ENCODE results near the gene CRAT.

The CRAT gene

DNA sequence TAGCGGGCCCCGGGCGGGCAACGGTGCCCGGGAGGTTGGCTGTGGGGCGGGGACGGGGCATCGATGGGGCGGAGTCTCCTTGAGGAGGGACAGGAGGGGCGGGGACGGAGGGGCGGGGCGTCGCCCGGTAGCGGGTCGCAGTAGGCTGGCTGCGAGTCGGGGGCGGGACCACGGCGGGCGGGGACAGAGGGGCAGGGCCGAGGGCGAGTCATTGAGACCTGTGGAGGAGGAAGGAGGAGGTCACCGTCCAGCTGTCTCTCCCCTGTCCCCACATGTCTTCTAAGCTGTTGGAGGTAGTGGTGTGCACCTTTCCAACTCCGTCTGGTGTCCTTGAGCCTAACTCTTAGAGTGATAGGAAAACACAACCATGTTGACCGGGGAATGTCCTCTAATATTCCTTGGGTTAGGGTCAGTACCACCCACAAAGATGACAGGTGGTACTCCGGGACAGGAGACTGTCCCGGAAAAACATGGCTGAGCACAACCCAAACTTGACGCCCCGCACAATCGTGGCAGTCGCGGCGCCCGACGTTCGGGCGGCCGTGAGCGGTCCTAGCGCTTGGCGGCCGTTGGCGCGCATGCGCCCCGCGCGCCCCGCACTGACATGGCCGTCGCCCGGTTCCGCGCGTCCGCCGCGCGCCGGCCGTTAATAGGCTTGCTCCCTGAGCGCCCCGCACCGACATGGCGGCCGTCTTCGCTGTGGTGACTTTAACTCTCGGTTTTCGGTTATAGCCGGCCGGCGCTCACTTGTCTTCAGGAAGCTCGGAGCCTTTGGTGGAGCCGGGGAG lies at the start of gene CRAT, which contains the start of gene PTPA:
Gene CRAT (minus strand): TSS at position 54 of the 788 bp plus-strand sequence. CDS start 284 bp downstream, outside the sequence.
Gene PTPA (plus strand): TSS at position 676 of the 788 bp plus-strand sequence. CDS start 186 bp downstream, outside the sequence.
- DNase-seq (ENCODE audit: low spot score): peak; percentile 93

DNA sequence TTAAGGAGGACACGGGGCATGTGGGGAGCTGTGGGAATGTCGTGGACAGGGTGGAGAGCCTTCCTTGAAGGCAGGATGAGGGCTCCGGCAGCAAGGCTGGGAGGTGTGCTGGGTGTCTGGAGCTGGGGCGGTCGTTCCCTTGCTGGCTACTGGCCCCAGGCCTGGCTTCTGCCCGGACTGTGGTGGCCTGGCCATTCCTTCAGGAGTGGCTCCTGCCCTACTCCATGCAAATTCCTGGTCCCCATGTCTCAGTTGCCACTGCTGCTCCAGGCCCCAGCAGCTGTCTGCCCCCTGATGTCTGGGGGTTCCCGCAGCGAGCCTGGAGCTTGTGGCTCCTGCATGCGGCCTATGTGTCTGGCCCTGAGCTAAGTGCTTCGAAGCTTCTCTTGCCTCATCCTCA lies 45.6 kb upstream of the CRAT start:
- DNase-seq (ENCODE audit: low spot score): no peak

DNA sequence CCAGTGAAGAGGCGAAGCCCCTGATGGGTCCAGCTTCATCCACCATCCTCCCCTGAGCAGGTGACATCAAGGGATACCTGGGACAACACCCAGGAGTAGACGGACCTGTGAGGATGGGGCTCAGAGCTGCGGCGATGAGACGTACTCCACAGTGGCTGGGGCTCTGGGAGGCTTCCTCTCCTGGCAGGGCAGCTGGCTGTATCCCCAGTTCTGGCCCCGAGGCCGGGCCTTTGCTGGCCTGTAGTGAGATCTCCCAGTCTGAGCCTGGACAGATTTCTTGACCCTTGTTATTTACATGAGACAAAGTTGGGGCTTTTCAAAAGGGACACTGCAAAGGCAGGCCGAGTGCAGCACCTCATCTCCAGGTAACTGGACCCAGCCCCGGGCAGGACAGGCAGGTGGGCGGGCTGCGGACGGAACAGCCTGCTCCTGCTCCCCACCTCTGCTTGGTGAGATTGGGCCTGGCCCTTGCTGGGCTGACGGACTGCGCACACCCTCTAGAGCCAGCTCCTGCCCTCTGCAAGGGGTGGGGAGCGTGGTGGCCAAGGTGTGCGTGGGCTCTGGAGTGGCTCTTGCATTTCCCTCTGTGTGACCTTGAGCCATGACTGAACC lies 44.4 kb upstream of the CRAT start:
- no peak for DNase-seq (ENCODE audit: low spot score)

DNA sequence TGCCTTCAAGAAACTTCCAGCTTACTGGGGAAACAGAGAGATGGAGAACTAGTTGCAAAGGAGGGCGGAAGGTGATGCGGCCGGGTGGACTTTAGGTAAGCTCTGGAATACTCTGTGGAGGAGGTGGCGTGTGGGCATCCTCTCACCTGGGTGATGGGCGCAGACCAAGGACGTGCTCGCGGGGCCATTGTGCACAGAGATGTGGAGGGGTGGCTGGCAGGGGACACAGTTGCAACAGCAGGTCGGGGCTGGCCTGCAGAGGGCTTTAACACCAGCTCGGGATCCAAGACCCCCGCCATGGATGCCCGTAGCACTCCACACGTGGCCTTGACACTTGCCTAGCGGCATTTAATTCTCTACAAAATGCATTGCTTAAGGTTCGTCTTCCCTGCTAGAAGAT lies 40.9 kb upstream of the CRAT start:
- no peak for DNase-seq (ENCODE audit: low spot score)

DNA sequence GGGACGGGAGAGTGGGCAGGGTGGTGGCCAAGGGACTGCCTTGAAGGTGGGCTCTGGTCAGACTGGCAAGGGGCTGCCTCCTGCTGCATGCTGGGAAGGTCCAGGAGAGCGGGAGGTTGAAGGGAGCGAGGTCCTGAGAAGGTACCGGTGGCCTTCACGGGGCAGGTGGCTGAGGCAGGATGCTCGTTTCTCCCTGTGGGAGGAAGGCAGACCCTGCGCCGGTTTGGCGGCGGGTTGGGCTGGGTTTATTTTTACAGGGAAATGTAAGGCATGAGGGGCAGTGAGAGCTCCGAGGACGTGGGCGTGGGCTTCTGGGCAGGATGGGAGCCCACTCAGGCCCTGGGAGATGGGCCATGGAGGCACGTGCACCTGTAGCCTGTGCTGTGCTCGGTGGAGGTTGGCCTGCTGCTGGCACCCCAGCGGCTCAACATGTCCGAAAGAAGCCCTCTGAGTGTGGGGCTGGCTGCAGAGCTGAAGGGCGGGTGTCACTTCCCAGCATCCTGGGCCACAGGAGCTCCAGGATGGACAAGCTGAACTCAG lies 40.1 kb upstream of the CRAT start:
- no peak for DNase-seq (ENCODE audit: low spot score)

DNA sequence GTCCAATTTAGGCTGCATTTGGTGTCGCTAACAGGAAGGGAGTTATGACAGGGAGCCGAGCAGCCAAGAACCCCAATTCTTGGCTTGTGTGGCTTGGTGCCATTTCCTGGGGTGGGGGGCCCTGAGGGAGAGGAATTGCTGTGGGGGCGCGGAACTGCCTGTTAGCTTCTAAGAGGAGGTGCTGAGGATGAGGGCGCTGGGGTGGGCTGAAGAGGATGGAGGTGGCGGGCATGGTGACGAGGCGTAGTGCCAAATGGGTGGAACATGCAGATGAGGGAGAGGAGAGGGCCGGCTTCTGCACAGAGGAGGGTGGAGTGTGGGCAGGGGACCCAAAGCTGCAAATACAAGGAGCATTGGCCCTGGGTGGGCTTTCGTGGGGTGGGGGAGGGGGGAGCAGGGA lies 39.5 kb upstream of the CRAT start:
- DNase-seq (ENCODE audit: low spot score): no peak

DNA sequence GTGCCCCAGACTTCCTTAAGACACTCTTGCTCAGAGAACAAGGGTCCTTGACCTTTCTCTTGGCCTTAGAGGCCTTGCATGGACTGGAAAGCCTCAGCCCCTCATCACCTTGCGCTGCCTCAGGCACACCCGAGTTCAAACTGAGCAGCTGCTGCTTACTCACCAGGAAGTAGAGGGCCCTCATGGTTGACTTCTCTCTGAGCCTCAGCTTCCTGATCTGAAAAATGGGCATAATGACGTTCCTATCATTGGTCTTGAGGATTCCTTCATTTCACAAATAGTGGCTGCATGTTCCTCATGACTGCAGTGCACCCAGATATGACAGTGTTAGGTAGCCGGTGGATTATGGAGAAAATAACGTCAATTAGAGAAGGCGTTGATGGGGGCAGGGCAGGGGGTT lies 38.8 kb upstream of the CRAT start:
- DNase-seq (ENCODE audit: low spot score): peak; percentile 53

DNA sequence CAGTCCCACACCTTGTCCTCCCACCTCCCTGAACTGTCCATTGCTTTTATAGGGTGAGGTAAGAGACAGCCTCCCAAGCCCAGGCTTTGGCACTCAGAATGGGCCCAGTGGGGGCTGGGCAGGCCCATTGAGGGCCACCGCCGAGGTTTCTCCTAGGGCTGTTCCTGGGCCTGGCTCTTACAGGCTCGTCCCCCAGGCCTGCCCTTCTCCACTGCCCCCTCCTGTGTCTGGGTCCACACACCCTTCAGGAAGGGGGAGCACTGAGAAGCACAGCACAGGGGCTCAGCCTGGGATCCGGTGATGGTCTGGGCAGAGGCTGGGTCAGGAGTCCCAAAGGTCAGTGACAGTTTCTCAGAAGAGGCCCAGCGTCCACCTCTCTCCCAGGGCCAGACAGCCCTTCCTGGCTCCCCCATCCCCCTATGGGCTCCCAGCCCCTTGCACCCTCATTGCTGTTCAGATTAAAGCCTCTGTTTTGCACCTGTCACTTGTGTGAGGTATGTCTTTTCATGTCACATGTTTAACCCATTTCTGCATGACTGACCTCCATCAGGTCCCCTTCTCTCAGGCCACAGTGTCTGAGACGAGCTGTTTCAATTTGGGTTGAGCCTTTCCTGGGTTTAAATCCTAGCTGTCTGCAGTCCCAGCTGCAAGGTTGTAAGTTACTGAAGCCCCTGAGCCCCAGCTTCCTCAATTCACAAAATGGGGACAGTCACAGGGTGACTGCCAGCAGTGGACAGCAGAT lies 38.0 kb upstream of the CRAT start:
- peak; percentile 56 for DNase-seq (ENCODE audit: low spot score)

DNA sequence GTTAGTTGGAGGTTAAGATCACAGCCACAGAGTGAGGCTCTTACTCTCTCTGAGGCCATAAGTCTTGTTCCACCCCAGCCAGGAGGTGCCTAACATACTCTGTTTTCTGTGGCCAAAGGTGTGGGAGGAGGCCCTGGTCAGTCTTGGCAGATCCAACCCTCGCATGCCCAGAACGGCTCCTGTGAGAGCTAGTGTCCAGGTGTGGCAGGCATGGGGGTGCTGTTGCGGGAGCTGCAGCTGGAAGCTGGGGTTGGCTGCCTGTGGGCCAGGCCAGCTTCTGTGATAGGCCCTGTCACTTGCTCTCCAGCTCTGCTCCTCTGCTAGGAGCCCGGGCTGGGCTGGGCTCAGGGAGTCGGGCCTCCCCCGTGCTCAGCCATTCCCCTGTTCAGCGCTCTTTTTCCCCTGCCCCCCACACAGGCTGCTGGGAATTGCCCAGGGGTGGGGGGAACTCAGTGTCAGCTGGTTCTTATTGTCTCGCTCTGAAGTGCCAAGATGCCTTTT lies 35.9 kb upstream of the CRAT start:
- DNase-seq (ENCODE audit: low spot score): no peak

DNA sequence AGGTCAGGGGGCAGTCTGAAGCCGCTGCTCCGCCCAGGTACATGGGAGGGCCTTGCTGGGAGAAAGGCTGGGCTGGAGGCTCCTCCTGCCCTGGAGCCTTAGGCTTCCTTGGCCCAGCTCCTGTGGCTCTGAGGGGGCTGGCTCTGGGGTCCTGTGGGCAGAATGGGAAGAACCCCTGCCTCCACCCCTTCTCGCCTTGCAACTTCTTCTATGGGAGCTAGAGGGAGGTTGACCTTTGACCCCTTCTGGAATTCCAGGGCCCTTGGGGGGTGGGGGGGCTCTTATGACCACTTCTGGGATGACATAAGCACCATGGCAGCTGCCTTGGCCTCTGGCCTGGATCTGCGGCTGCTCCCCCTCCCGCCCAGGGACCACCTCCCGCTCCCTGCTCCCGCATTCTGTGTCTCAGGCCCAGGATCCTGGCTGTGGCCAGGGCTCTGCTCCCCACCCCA lies 35.3 kb upstream of the CRAT start:
- no peak for DNase-seq (ENCODE audit: low spot score)

DNA sequence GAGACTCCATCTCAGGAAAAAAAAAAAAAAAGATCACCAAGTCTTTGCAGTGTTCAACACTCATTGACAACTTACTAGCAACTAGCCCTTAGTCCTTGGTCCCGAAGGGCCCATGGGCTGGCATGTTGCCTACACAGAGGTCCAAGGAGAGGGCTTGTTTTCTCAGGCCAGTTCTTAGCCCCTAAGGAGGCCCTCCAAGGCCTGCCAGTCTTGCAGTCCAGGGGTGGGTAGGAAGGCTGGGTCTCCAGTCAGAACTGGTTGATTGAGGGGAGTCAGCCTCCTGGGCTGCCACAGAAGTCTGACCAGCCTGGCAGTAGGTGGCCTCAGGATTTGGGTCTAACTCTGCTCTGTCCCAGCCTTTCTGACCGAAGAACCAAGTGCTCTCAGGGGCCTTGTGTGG lies 34.7 kb upstream of the CRAT start:
- DNase-seq (ENCODE audit: low spot score): no peak

DNA sequence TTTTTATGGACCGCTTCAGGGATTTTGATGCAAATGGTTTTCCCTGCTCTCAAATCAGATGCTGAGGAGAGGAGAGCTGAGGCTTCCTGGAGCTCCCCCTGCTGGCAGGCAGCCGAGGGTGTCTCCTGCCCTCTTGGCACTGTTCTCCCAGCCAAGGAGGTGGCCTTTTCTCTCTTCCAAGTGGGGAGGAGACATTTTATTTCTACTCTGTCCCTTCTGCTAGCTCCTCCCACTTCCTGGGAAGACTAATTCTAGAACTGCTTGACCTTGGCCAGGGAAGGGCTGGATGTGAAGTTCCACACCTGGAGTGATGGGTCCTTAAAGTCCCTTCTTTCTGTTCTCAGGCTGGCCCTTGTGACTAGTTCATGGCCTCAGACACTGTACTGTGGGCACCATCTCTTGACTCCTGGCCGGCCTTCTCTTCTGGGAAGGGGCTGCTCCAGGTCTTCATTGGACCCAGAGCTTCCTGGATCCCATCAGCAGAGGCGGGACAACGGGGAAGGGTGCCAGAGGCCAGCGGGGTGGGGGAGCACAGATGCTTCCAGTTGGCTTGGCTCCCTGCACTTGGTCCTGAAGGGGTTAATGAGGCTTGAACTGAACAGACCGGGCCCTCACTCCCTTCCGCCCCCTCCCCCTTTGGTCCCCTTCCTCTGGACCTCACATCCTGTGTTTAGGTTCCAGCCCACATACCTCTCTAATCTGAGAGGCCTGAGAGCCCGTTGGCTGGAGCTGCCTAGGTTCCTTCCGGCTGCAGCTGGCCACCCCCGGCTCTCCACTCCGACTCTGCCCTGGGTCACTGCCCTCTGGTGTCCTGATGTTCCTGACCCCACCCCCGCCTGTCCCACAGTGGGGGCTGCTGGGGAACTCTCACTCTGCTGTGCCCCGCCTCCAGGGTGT lies 32.7 kb upstream of the CRAT start:
- peak; percentile 82 for DNase-seq (ENCODE audit: low spot score)

DNA sequence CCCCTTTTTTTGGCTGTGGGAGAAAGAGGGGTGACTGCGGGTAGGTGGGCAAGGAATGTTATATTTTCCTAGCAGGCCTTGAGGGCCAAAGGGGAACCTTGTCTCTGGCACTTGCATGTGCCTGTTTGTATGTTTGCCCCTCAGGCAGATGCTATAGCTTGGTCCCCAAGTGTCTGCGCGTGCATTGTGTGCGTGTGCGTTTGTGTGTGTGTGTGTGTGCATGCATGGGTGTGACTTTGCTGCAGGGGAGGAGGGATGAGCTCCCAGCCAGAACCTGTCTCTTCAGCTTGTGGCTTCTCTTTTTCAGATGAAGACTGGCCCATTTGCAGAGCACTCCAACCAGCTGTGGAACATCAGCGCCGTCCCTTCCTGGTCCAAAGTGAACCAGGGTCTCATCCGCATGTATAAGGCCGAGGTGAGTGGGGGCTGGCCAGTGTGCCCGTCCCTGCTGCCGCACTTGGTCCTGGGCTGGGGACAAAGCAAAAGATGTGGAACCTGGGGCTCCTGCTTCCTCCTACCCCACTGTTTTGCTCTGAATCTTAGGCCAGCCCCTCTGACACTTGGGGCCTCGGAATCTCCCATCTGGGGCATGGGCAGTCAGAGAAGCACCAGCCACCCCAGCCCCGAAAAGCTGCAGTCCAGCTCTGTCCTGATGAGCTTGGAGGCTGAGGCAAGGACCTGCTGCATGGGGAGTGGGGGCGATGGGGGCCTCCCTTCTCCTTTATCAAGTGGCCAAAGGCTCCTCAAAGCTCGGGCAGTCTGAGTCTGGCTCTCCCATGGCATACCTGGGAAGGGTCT lies 31.7 kb upstream of the CRAT start:
- DNase-seq (ENCODE audit: low spot score): peak; percentile 26

DNA sequence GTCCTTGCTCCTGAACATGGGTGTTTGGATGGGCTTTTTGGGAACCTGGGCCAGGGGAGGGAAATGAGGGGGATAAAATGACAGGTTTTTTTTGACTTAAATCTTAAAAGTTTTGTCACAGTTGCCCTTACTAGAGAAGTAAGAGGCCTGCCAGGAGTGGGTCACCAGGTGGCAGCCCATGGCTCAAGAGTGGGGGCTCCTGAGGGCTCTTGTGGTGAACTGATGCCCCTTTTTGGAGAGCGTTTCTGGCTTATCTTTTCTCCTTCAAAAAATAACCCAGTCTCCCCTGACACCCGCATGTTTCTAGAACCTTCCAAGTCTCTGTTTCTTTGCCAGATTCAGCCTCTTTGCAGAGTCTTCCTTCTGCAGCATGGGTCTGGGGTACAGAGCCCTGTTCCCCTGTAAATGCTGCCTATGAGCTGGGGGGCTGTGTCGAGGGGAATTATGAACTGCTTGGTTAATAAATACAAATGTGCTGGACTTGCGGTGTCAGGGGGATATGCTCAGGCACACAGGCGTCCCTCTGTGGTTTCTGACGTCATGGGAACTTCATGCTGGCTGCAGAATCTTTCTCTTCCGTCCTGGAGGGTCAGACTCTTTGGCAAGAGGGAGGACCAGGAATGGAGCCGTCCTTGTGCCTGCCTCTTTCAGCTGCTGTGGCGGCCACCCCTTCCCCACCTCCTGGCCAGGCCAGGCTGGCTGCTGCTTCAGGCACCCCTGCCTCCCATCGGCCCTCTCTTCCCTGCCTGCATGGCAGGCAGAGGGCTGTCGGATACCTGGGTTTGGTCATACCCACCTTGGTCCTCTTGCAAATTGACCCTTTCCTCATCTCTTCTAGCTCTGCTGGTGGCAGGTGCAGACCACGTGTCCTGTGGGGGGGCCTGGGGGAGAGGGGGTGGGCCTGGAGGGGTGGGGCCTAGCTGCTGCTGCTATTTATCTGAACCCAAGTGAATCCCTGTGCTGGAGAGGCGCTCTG lies 30.8 kb upstream of the CRAT start:
- peak; percentile 77 for DNase-seq (ENCODE audit: low spot score)

DNA sequence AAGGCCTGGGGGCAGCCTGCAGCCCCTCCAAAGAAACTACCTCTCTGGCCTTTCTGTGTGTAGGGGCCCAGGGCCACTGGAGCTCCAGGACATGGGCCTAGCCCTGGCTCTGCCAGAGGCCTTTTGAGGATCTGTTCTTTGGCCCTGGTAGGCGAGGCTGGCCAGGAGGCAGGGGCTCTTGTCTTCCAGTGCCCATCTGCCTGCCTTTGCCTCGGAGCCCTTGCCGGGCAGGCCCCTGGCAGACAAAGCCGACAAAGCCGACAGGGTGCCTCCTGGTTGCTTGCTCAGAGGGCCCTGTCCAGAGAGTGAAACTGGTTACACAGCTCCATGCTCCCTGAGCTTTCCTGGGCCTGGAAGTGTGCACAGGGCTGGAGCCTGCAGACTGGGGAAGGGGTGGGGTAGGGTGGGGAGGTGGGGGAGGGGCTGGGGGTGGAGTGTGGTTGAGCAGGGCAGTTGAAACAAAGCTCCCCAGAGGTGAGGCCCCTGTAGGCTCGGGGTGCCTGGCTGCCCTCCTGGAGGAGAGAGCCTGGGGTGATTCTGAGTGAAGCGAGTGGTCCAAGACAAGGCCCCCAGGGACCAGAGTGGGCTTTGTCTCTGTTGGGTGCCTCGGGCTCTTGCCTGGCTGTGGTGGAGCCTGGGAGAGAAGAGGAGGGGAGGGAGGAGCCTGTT lies 29.9 kb upstream of the CRAT start:
- peak; percentile 49 for DNase-seq (ENCODE audit: low spot score)

DNA sequence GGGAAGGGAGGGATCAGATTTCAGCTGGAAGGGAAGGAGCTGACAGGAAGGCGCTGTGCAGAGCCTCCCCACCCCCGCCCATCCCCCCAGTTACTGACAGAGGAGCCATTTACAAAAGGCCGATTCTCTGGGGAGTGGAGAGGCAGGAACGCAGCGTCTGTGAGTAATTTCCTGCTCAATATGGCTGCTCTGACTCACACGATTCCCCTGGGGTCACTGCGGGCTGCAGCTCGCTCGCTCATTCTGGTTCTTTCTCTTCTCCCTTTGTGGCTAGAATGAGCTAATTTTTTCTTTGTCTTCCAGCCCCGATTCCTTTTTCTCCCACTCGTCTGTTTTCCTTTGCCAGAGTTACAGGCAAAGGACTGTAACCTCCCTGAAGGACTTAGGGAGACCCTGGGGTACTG lies 29.4 kb upstream of the CRAT start:
- peak; percentile 95 for DNase-seq (ENCODE audit: low spot score)

DNA sequence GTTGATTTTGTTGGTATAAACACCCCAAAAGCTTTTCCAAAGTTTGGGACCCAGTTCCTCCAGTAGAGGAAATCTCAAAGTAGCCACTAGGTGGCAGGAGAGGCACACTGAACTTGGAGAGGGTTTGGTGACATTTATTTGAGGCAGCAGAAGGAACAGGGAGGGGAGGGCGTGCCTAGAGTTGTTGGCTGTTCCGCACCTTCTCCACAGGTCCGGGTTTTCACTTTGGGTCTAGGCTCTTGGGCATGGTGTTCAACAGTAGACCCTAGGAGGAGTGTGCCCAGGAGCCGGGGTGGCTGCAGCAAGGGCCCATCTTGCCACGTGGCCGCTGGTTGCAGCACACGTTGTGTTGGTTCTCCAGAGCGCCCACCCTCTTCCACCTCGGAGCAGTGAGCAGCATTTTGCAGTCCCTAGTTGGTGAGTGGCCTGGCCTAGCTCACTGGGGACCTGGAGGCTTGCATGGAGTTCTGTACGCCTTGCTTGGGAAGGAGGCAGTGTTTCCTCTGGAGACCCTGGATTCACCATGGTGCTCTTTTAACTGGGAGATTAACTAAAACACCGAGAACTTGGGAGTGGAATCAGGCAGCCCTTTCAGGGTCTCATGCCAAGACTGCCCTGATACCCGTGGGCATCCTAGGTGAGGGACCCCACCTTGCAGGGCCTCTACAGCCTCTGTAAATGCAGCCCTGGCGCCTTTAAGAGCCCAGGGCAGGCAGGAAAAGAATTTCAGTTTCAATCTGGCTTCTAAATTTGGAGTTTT lies 28.8 kb upstream of the CRAT start:
- peak; percentile 91 for DNase-seq (ENCODE audit: low spot score)
